ACC112 (cell line): ENCODE results near the gene RASA4B.

Experiments
- H2AFZ ChIP-seq: fragments of 200-600 bp; sonication (generic); one replicate; pipeline ENCODE4 v1.6.0; 2017; ENCODE audit warnings: antibody characterized with exemption, low read length; ENCODE audit not compliant: unreplicated experiment
- H3K27ac ChIP-seq: fragments of 200-600 bp; sonication (generic); 2 replicates; pipeline ENCODE4 v1.5.1; 2014; ENCODE audit warnings: low read depth, mild to moderate bottlenecking, antibody characterized with exemption, low read length, moderate library complexity
- H3K27me3 ChIP-seq: fragments of 200-600 bp; sonication (generic); 2 replicates; pipeline ENCODE4 v1.6.1; 2014; ENCODE audit warnings: mild to moderate bottlenecking, antibody characterized with exemption, low read length, moderate library complexity, mixed read lengths; ENCODE audit not compliant: insufficient read depth
- H3K36me3 ChIP-seq: fragments of 200-600 bp; sonication (generic); 2 replicates; pipeline ENCODE4 v1.6.1; 2016; ENCODE audit warnings: mild to moderate bottlenecking, antibody characterized with exemption, low read length, moderate library complexity, mixed read lengths; ENCODE audit not compliant: insufficient read depth
- H3K4me1 ChIP-seq: fragments of 200-600 bp; sonication (generic); one replicate; pipeline ENCODE4 v1.6.1; 2016; ENCODE audit warnings: low read length, mixed read lengths; ENCODE audit not compliant: insufficient read depth, unreplicated experiment, control insufficient read depth
- H3K4me3 ChIP-seq: fragments of 200-600 bp; sonication (generic); 2 replicates; pipeline ENCODE4 v1.5.1; 2014; ENCODE audit warnings: mild to moderate bottlenecking, low read depth, low read length
- H3K79me2 ChIP-seq: fragments of 200-600 bp; sonication (generic); one replicate; pipeline ENCODE4 v1.6.0; 2016; ENCODE audit warnings: low read length; ENCODE audit not compliant: control insufficient read depth, unreplicated experiment, insufficient read depth

The RASA4B gene

GRCh38 chr7:102472126-102473041, 45.2 kb downstream of the RASA4B start:
- Histone ChIP-seq H3K27me3 (no peaks in the 10 kb centered on the region), H3K36me3 (no peaks in the 10 kb centered on the region), H3K4me1 (no peaks in the 10 kb centered on the region), H3K79me2 (no peaks in the 10 kb centered on the region), H2AFZ (no peak overlapping the region), H3K4me3 (no peak overlapping the region), H3K27ac (no peak overlapping the region)

DNA sequence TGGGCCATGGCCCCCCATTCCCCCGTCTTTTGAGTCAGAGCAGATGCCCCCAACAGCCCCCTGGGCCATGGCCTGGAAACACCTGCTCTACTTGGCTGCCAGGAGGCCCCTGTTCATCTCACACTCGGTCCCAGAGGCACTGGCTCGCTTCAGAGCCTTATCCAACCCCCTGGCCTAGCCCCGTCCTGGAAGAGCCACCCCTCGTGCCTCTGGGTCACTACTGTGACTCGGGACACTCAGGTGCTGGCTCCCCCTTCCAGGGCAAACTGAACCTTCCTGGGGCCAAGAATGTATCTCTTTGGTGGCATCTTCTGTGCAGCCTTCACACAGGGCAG, 45.8 kb downstream of the RASA4B start:
- no peaks in the 10 kb centered on the region for H3K79me2 ChIP-seq
- H3K4me3 ChIP-seq, result no peak overlapping the region
- no peak overlapping the region for H2AFZ ChIP-seq
- no peak overlapping the region for H3K27ac ChIP-seq
- no peaks in the 10 kb centered on the region for H3K36me3 ChIP-seq
- H3K27me3 ChIP-seq, result no peaks in the 10 kb centered on the region
- H3K4me1 ChIP-seq, result no peaks in the 10 kb centered on the region

GRCh38 chr7:102469972-102470825, 47.4 kb downstream of the RASA4B start:
- Histone ChIP-seq H3K4me1 (peaks cover 6% of the 10 kb centered on the region), H3K27me3 (no peaks in the 10 kb centered on the region), H3K36me3 (no peaks in the 10 kb centered on the region), H3K79me2 (peaks cover 4% of the 10 kb centered on the region), H3K27ac (no peak overlapping the region), H2AFZ (no peak overlapping the region), H3K4me3 (no peak overlapping the region)

GRCh38 chr7:102469351-102469971, 48.1 kb downstream of the RASA4B start:
- no peak overlapping the region for H2AFZ ChIP-seq
- H3K27me3 ChIP-seq, result no peaks in the 10 kb centered on the region
- no peak overlapping the region for H3K27ac ChIP-seq
- no peak overlapping the region for H3K4me3 ChIP-seq
- H3K4me1 ChIP-seq, result peaks cover 6% of the 10 kb centered on the region
- peaks cover 4% of the 10 kb centered on the region for H3K79me2 ChIP-seq
- no peaks in the 10 kb centered on the region for H3K36me3 ChIP-seq

DNA sequence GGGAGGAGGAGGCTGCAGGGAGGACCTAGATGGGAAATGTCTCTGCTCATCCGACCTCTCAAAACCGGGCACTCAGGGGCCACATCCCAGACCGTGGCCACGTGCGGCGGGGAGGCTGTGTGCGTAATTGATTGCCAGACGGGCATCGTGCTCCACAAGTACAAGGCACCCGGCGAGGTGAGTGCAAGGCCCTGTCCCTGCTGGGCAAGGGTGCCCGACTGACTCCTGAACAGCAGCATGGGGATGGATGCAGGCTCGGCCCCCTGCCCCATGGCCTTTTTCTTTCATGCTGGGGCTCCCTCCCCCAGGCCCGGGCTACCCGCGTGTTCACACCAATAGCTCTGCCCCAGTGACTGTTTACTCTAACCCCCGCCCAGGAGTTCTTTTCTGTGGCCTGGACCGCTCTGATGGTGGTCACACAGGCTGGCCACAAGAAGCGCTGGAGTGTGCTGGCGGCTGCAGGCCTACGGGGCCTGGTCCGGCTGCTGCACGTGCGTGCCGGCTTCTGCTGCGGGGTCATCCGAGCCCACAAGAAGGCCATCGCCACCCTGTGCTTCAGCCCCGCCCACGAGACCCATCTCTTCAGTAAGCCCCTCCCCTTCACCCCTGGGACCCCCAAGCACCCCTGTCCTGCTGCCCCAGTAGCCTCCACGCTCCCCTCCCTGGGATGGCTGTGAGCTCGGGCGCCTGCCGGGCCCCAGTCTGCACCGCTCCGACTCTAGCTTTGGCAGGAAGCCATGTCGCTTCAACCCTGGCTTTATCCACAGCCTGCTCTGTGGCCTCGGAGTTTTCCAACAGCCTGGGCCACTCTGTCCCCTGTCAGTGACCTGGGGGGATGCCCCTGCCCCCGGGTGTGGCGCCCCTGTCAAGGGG, 48.9 kb downstream of the RASA4B start:
- Histone ChIP-seq H3K79me2 (peaks cover 4% of the 10 kb centered on the region), H3K4me3 (no peak overlapping the region), H3K36me3 (no peaks in the 10 kb centered on the region), H2AFZ (no peak overlapping the region), H3K4me1 (peaks cover 6% of the 10 kb centered on the region), H3K27me3 (no peaks in the 10 kb centered on the region), H3K27ac (no peak overlapping the region)

DNA sequence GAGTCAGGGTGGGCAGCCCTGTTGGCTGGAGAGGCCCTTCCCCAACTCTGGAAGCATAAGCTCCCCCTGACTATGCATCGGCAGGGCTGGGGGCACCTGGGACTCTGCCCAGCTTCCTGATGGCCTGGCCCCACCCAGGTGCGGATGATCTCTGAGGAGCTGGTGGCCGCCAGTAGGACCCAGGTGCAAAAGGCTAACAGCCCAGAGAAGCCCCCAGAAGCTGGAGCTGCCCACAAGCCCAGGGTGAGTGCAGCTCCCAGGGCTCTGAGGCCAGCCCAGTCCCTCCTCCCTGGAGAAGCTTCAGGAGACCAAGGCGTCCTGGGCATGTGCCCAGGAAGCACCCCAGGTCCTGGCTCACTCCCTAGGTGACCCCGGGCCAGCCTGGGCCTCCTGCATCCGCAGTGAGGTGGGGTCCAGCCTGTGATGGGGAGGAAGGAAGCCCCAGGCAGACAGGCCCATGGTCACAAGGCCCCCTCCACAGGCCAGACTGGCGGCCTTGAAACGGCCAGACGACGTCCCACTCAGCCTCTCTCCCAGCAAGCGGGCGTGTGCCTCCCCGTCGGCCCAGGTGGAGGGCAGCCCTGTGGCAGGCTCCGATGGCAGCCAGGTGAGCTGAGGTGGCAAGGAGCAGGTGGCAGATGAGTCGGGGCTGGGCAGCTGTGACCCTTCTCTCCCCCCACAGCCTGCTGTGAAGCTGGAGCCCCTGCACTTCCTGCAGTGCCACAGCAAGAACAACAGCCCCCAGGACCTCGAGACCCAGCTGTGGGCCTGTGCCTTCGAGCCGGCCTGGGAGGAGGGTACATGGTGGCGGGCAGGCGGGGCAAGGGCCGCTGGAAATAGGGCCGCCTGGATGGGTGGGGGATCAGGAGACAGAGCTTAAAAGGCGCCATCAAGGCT, 49.7 kb downstream of the RASA4B start:
- H3K79me2 ChIP-seq, result peaks cover 7% of the 10 kb centered on the region
- H3K36me3 ChIP-seq, result no peaks in the 10 kb centered on the region
- H3K27me3 ChIP-seq, result no peaks in the 10 kb centered on the region
- H3K4me3 ChIP-seq, result no peak overlapping the region
- H3K27ac ChIP-seq, result no peak overlapping the region
- H2AFZ ChIP-seq, result no peak overlapping the region
- peaks cover 6% of the 10 kb centered on the region for H3K4me1 ChIP-seq

DNA sequence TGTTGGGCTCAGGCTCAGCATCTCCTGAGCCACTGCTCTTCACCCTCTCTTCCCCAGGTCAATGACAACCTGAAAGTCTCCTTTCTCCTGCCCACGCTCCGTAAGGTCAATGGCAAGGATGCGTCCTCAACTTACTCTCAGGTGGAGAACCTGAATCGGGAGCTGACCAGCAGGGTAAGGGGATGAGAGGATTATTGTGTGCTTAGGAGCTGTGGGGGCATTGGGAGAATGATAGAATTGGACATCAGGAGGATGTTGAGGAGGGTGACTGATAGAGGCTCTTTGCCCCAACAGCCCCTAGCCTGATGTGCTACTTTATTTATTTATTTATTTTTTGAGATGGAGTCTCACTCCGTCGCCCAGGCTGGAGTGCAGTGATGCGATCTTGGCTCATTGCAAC, 51.5 kb downstream of the RASA4B start:
- peaks cover 6% of the 10 kb centered on the region for H3K4me1 ChIP-seq
- peak overlapping the region; percentile 96 for H3K4me3 ChIP-seq
- H3K27me3 ChIP-seq, result no peaks in the 10 kb centered on the region
- no peaks in the 10 kb centered on the region for H3K36me3 ChIP-seq
- H2AFZ ChIP-seq, result no peak overlapping the region
- H3K79me2 ChIP-seq, result peaks cover 10% of the 10 kb centered on the region
- H3K27ac ChIP-seq, result no peak overlapping the region

GRCh38 chr7:102464577-102465280, 52.8 kb downstream of the RASA4B start, which contains the start of the genes ALKBH4 and LRWD1:
Gene ALKBH4, minus strand, starts transcription at chr7:102464863. Its CDS starts 27 bp downstream, at chr7:102464836.
Gene LRWD1, plus strand, starts transcription at chr7:102464984. Its CDS starts 97 bp downstream, at chr7:102465081.
- peaks cover 6% of the 10 kb centered on the region for H3K4me1 ChIP-seq
- peak within 1 kb of the TSS; percentile 96 for H3K4me3 ChIP-seq
- no peaks in the 10 kb centered on the region for H3K27me3 ChIP-seq
- H2AFZ ChIP-seq, result peak within 1 kb of the TSS; percentile 94
- no peak within 1 kb of the TSS for H3K27ac ChIP-seq
- no peaks in the 10 kb centered on the region for H3K36me3 ChIP-seq
- peaks cover 10% of the 10 kb centered on the region for H3K79me2 ChIP-seq
